ENCODE results near the gene NBAS.

- TF ChIP-seq, protein P1, sequence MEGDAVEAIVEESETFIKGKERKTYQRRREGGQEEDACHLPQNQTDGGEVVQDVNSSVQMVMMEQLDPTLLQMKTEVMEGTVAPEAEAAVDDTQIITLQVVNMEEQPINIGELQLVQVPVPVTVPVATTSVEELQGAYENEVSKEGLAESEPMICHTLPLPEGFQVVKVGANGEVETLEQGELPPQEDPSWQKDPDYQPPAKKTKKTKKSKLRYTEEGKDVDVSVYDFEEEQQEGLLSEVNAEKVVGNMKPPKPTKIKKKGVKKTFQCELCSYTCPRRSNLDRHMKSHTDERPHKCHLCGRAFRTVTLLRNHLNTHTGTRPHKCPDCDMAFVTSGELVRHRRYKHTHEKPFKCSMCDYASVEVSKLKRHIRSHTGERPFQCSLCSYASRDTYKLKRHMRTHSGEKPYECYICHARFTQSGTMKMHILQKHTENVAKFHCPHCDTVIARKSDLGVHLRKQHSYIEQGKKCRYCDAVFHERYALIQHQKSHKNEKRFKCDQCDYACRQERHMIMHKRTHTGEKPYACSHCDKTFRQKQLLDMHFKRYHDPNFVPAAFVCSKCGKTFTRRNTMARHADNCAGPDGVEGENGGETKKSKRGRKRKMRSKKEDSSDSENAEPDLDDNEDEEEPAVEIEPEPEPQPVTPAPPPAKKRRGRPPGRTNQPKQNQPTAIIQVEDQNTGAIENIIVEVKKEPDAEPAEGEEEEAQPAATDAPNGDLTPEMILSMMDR (conservative IDR thresholded peaks at IDR 0.05 in 1 of 2, IDR thresholded peaks at IDR 0.05 in 1 of 2; ENCODE audit: low read depth in 1 of 2, low read length in 2 of 2) = no peak
- no peak for TF ChIP-seq EZH2 (IDR thresholded peaks at IDR 0.05; ENCODE audit: low read length, missing control alignments)
Measured at GRCh38 chr2:15556311-15556930, 4.7 kb downstream of the NBAS start.
